Neural progenitor cell (in vitro differentiated cells): ENCODE data around the gene DCAF10. TPM values are rescaled to one million over a fixed set of nuclear protein-coding genes. Genes with fewer than 3 reads are reported as not detected.

Source experiments
- DNase-seq: peaks from one replicate; pipeline ENCODE4 v3.0.0-alpha.2; 2016; ENCODE audit warnings: low spot score
- H2AFZ ChIP-seq: fragments of 200-600 bp; sonication (generic); replicated peaks from 2 replicates; pipeline ENCODE4 v1.6.1; 2016; ENCODE audit warnings: antibody characterized with exemption
- H3F3A ChIP-seq: fragments of 200-600 bp; sonication (generic); 2 replicates; pipeline ENCODE4 v1.6.1; 2016; ENCODE audit warnings: antibody characterized with exemption, low read depth
- H3K27ac ChIP-seq: fragments of 200-600 bp; sonication (generic); 2 replicates; pipeline ENCODE4 v1.5.1; 2016; ENCODE audit warnings: mild to moderate bottlenecking
- H3K27me3 ChIP-seq: fragments of 200-600 bp; sonication (generic); 2 replicates; pipeline ENCODE4 v1.6.1; 2016; ENCODE audit warnings: mild to moderate bottlenecking, moderate library complexity
- H3K36me3 ChIP-seq: fragments of 200-600 bp; sonication (generic); 2 replicates; pipeline ENCODE4 v1.5.1; 2016
- H3K4me1 ChIP-seq: fragments of 200-600 bp; sonication (generic); 2 replicates; pipeline ENCODE4 v1.6.1; 2016; ENCODE audit warnings: mixed run types
- H3K4me2 ChIP-seq: fragments of 200-600 bp; sonication (generic); 2 replicates; pipeline ENCODE4 v1.6.1; 2016
- H3K4me3 ChIP-seq: fragments of 200-600 bp; sonication (generic); 2 replicates; pipeline ENCODE4 v1.5.1; 2016
- H3K79me2 ChIP-seq: fragments of 200-600 bp; sonication (generic); 2 replicates; pipeline ENCODE4 v1.6.1; 2016; ENCODE audit warnings: low read depth
- H3K9ac ChIP-seq: fragments of 200-600 bp; sonication (generic); 2 replicates; pipeline ENCODE4 v1.6.1; 2016
- H3K9me3 ChIP-seq: fragments of 200-600 bp; sonication (generic); 2 replicates; pipeline ENCODE4 v1.5.1; 2016; ENCODE audit warnings: low read depth
- H4K20me1 ChIP-seq: fragments of 200-600 bp; sonication (generic); 2 replicates; pipeline ENCODE4 v1.6.1; 2016; ENCODE audit warnings: low read depth
- H3K27ac Mint-ChIP-seq: 3 replicates; pipeline ENCODE4 v1.8.0; 2021; ENCODE audit warnings: mixed read lengths
- H3K27me3 Mint-ChIP-seq: 2 replicates; pipeline ENCODE4 v1.8.0; 2022; ENCODE audit warnings: low read depth, mild to moderate bottlenecking, inconsistent platforms, moderate library complexity, mixed read lengths; ENCODE audit not compliant: insufficient read depth
- H3K36me3 Mint-ChIP-seq: 3 replicates; pipeline ENCODE4 v1.8.0; 2021; ENCODE audit warnings: mixed read lengths
- H3K4me1 Mint-ChIP-seq: 3 replicates; pipeline ENCODE4 v1.8.0; 2021; ENCODE audit warnings: mixed read lengths
- H3K4me3 Mint-ChIP-seq: 3 replicates; pipeline ENCODE4 v1.8.0; 2021; ENCODE audit warnings: mild to moderate bottlenecking, moderate library complexity, mixed read lengths
- H3K9me3 Mint-ChIP-seq: 3 replicates; pipeline ENCODE4 v1.8.0; 2020; ENCODE audit warnings: mixed read lengths
- EZH2 ChIP-seq: fragments of 200-600 bp; sonication (generic); IDR thresholded peaks from 2 replicates; pipeline ENCODE4 v1.6.1; 2017; ENCODE audit warnings: antibody characterized with exemption, mild to moderate bottlenecking, moderate library complexity
- EZH2phosphoT487 ChIP-seq: fragments of 200-600 bp; sonication (generic); IDR thresholded peaks from 2 replicates; pipeline ENCODE4 v1.6.1; 2017; ENCODE audit warnings: antibody characterized with exemption
- total RNA-seq: library from RNA; depleted of rRNA; stranded (reverse); fragments of >200 nt; gene quantifications from 2 replicates; pipeline ENCODE4 v1.2.3, GENCODE V29; 2015; ENCODE audit warnings: low replicate concordance
- TF ChIP-seq, protein P1 (sequence below): fragments of 200-600 bp; sonication (generic); IDR thresholded peaks from 2 replicates; pipeline ENCODE4 v1.5.1; 2017; ENCODE audit warnings: antibody characterized with exemption, mild to moderate bottlenecking

The DCAF10 gene
- total RNA-seq, 1 donor from 2014 or later = 15.8 TPM

DNA sequence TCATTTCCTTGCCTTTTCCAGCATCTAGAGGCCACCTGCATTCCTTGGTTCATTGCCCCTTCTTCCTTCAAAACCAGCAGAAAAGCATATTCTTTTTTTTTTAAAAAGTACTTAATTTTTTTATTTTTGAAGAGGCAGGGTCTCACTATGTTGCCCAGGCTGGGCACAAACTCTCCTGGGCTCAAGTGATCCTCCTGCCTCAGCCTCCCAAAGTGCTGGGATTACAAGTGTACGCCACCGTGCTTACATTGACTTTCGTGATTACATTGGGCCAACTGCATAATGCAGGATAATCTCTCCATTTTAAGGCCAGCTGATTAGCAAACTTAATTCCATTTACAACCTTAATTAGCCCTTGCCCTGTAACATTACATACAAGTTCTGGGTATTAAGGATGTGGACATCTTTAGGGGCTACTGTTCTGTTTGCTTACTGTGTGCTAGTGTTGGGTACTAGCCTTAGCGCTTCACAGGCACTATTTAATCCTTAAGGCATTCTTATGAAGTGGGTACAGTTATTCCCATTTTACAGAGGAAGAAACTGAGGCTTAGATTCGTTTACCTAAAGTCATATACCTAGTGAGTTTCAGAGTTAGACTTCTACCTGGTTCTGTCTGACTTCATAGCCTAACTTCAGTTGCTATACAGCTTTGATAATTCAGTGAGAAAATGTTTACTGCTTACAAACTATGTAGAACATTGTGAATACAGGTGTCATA lies 69.6 kb downstream of the DCAF10 start:
- no peak for DNase-seq
- Histone ChIP-seq H3K4me1 (no peaks in the 10 kb centered on the region), H4K20me1 (no peaks in the 10 kb centered on the region), H3K9me3 (no peaks in the 10 kb centered on the region), H3K27me3 (no peaks in the 10 kb centered on the region), H3K36me3 (no peaks in the 10 kb centered on the region), H3F3A (no peaks in the 10 kb centered on the region), H3K4me3 (no peak overlapping the region), H2AFZ (no peak overlapping the region), H3K4me2 (no peak overlapping the region), H3K79me2 (no peaks in the 10 kb centered on the region), H3K9ac (no peak overlapping the region), H3K27ac (no peak overlapping the region)
- H3K9me3 Mint-ChIP-seq = no peaks in the 10 kb centered on the region
- no peak overlapping the region for H3K4me3 Mint-ChIP-seq
- no peak for TF ChIP-seq EZH2phosphoT487
- TF ChIP-seq, protein P1, sequence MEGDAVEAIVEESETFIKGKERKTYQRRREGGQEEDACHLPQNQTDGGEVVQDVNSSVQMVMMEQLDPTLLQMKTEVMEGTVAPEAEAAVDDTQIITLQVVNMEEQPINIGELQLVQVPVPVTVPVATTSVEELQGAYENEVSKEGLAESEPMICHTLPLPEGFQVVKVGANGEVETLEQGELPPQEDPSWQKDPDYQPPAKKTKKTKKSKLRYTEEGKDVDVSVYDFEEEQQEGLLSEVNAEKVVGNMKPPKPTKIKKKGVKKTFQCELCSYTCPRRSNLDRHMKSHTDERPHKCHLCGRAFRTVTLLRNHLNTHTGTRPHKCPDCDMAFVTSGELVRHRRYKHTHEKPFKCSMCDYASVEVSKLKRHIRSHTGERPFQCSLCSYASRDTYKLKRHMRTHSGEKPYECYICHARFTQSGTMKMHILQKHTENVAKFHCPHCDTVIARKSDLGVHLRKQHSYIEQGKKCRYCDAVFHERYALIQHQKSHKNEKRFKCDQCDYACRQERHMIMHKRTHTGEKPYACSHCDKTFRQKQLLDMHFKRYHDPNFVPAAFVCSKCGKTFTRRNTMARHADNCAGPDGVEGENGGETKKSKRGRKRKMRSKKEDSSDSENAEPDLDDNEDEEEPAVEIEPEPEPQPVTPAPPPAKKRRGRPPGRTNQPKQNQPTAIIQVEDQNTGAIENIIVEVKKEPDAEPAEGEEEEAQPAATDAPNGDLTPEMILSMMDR = no peak
- TF ChIP-seq EZH2 = no peak
- no peaks in the 10 kb centered on the region for H3K27me3 Mint-ChIP-seq
- peaks cover 3% of the 10 kb centered on the region for H3K36me3 Mint-ChIP-seq
- no peaks in the 10 kb centered on the region for H3K4me1 Mint-ChIP-seq
- no peak overlapping the region for H3K27ac Mint-ChIP-seq

DNA sequence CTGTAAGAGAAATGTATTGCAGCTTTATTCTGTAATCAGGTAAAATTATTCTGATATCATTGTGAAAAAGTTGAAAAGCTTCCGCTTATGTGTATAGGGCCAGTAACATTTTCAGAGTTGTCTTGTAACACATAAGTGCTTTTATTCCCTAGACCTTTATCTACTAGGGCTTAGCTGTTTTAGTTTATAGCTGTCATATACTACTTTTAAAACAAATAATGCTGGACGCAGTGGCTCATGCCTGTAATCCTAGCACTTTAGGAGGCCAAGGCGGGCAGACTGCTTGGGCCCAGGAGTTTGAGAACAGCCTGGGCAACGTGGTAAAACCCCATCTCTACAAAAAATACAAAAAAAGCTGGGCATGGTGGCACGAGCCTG lies 70.2 kb downstream of the DCAF10 start:
- H3K4me1 ChIP-seq = no peaks in the 10 kb centered on the region
- no peak overlapping the region for H3K4me3 ChIP-seq
- no peaks in the 10 kb centered on the region for H3F3A ChIP-seq
- H3K9ac ChIP-seq = no peak overlapping the region
- no peak overlapping the region for H3K4me2 ChIP-seq
- TF ChIP-seq, protein P1 = no peak
- TF ChIP-seq EZH2 (no peak), EZH2phosphoT487 (no peak)
- no peaks in the 10 kb centered on the region for H3K9me3 ChIP-seq
- H3K36me3 Mint-ChIP-seq = peaks cover 7% of the 10 kb centered on the region
- no peaks in the 10 kb centered on the region for H3K27me3 ChIP-seq
- H3K9me3 Mint-ChIP-seq = peaks cover 3% of the 10 kb centered on the region
- H3K36me3 ChIP-seq = no peaks in the 10 kb centered on the region
- H3K4me3 Mint-ChIP-seq = no peak overlapping the region
- H3K79me2 ChIP-seq = no peaks in the 10 kb centered on the region
- H4K20me1 ChIP-seq = no peaks in the 10 kb centered on the region
- no peak overlapping the region for H3K27ac ChIP-seq
- H2AFZ ChIP-seq = no peak overlapping the region
- H3K27ac Mint-ChIP-seq = no peak overlapping the region
- DNase-seq = no peak
- no peaks in the 10 kb centered on the region for H3K4me1 Mint-ChIP-seq
- no peaks in the 10 kb centered on the region for H3K27me3 Mint-ChIP-seq

DNA sequence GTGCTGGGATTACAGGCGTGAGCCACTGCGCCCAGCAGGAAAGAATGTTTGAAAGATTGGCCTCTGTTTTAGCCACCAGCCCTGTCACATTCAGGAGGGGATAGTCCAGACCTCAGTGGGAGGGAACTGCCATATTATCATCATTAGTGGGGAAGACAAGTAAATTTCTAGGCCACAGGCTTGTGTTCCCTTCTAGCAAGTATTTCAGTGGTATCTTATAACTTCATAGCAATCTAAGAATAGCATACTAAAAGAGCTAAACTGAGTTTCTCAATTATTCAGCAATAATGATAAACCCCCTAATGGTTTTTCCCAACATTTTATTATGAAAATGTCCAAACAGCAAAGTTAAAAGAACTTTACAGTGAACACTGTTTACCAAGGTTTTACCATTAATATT lies 73.4 kb downstream of the DCAF10 start:
- Mint-ChIP-seq H3K9me3 (peaks cover 13% of the 10 kb centered on the region), H3K36me3 (peaks cover 17% of the 10 kb centered on the region), H3K4me1 (no peaks in the 10 kb centered on the region), H3K4me3 (no peak overlapping the region), H3K27me3 (no peaks in the 10 kb centered on the region), H3K27ac (peak overlapping the region; percentile 42)
- Histone ChIP-seq H3K4me2 (no peak overlapping the region), H3K9me3 (no peaks in the 10 kb centered on the region), H3K79me2 (no peaks in the 10 kb centered on the region), H3K36me3 (no peaks in the 10 kb centered on the region), H4K20me1 (no peaks in the 10 kb centered on the region), H2AFZ (no peak overlapping the region), H3K4me1 (no peaks in the 10 kb centered on the region), H3K9ac (no peak overlapping the region), H3K4me3 (no peak overlapping the region), H3K27ac (no peak overlapping the region), H3K27me3 (no peaks in the 10 kb centered on the region), H3F3A (no peaks in the 10 kb centered on the region)
- no peak for DNase-seq
- no peak for TF ChIP-seq EZH2
- TF ChIP-seq, protein P1 = no peak
- no peak for TF ChIP-seq EZH2phosphoT487
